ENCODE data around the gene ALDH1A2.
"Not testable (repeated sequence)": the region's sequence is repeated elsewhere in the genome, so short reads cannot be mapped to it uniquely, and the experiment has no call there.

Gene ALDH1A2

DNA sequence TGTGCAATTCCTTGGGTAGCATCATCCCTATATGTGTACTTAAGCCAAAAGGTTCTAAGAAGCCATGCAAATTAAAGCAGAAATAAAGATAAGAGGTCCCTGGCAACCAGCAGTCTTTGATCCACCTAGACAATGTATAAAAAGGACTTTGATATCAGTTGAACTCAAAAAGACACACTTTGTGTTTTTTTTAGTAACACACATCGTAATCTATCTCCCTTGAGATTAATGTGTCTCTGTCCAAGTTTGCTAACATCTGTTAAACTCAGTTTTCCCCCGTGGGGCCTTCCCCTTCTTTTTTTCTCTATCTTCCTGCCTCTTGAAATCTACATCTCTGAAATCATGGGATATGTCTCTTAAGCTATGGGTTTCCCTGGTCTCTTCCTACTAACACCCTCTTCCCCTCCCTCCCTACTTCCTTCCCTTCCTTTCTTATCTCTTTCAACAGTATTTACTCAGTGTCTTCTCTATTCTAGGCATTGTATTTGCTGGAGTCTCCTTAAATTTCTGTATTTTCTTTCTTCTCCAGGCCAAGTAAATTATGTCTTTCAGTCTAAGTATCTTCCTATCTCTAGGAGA, 27.7 kb downstream of the ALDH1A2 start:
- Histone ChIP-seq H3K9me3 (ENCODE audit: insufficient read depth, low read length) (no peaks in the 10 kb centered on the region), H3K9ac (ENCODE audit: insufficient read length, low read depth) (no peak overlapping the region), H3K36me3 (ENCODE audit: insufficient read depth, insufficient read length, low read length) (no peaks in the 10 kb centered on the region), H3K27me3 (ENCODE audit: insufficient read depth, insufficient read length) (no peaks in the 10 kb centered on the region), H3K4me1 (ENCODE audit: insufficient read depth, insufficient read length) (no peaks in the 10 kb centered on the region), H3K4me3 (ENCODE audit: insufficient read length, low read depth) (no peak overlapping the region)
- DNase-seq (ENCODE audit: low read depth, low spot score), result no peak
- TF ChIP-seq SUZ12 (IDR thresholded peaks at IDR 0.05; ENCODE audit: extremely low read depth, insufficient read depth, insufficient read length), result no peak

DNA sequence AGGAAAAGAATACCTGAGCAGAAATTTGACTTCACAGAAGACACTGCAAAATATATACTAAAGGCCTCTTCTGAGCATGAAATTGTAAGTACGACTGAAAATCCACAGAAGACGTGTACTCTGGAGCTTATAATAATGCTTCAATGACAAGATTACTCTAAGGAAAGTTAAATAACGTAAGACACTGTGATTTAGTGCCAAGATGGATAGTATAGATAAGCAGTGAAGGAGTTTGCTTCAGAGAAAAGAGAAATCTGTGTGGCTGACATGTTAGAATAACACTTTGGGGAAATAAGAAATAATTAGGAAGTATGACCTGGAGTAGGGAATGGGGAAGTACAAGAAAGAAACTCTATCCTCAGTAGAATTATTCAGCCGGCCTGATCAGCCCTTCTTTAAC, 28.9 kb downstream of the ALDH1A2 start:
- TF ChIP-seq SUZ12 (IDR thresholded peaks at IDR 0.05; ENCODE audit: extremely low read depth, insufficient read depth, insufficient read length), result no peak
- TF ChIP-seq ZNF274 (IDR thresholded peaks at IDR 0.05; ENCODE audit: low read depth, low read length), result no peak
- TF ChIP-seq YY1 (IDR thresholded peaks at IDR 0.05; ENCODE audit: insufficient read depth, insufficient read length), result no peak
- no peak overlapping the region for H3K9ac ChIP-seq (ENCODE audit: insufficient read length, low read depth)
- H3K4me3 ChIP-seq (ENCODE audit: insufficient read length, low read depth), result no peak overlapping the region
- no peaks in the 10 kb centered on the region for H3K4me1 ChIP-seq (ENCODE audit: insufficient read depth, insufficient read length)
- no peaks in the 10 kb centered on the region for H3K27me3 ChIP-seq (ENCODE audit: insufficient read depth, insufficient read length)
- H3K9me3 ChIP-seq (ENCODE audit: insufficient read depth, low read length), result no peaks in the 10 kb centered on the region
- no peak for DNase-seq (ENCODE audit: low read depth, low spot score)
- H3K36me3 ChIP-seq (ENCODE audit: insufficient read depth, insufficient read length, low read length), result no peaks in the 10 kb centered on the region

DNA sequence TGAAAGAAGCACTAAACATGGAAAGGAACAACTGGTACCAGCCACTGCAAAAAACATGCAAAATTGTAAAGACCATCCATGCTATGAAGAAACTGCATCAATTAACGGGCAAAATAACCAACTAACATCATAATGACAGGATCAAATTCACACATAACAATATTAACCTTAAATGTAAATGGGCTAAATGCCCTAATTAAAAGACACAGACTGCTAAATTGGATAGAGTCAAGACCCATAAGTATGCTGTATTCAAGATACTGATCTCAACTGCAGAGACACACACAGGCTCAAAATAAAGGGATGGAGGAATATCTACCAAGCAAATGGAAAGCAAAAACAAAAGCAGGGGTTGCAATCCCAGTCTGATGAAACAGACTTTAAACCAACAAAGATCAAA, 37.1 kb downstream of the ALDH1A2 start:
- peaks cover 28% of the 10 kb centered on the region for H3K9me3 ChIP-seq (ENCODE audit: insufficient read depth, low read length)
- DNase-seq (ENCODE audit: low read depth, low spot score), result not testable (repeated sequence)

DNA sequence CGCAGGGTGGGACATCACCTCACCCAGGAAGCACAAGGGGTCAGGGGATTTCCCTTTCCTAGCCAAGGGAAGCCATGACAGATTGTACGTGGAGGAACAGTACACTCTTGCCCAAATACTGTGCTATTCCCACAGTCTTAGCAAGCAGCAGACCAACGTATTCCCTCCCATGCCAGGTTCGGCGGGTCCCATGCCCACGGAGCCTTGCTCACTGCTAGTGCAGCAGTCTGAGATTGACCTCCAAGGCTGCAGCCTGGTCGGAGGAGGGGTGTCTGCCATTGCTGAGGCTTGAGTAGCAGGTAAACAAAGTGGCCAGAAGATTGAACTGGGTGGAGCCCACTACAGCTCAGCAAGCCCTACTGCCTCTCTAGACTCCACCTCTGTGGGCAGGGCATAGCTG, 39.0 kb downstream of the ALDH1A2 start:
- DNase-seq (ENCODE audit: low read depth, low spot score), result no peak
- H3K36me3 ChIP-seq (ENCODE audit: insufficient read depth, insufficient read length, low read length), result no peaks in the 10 kb centered on the region

More for the DNA sequence above, 37.1 kb downstream of the ALDH1A2 start:
- not testable (repeated sequence) for H3K4me3 ChIP-seq (ENCODE audit: insufficient read length, low read depth); H3K27me3 ChIP-seq (ENCODE audit: insufficient read depth, insufficient read length); H3K4me1 ChIP-seq (ENCODE audit: insufficient read depth, insufficient read length); H3K36me3 ChIP-seq (ENCODE audit: insufficient read depth, insufficient read length, low read length); H3K9ac ChIP-seq (ENCODE audit: insufficient read length, low read depth)

DNA sequence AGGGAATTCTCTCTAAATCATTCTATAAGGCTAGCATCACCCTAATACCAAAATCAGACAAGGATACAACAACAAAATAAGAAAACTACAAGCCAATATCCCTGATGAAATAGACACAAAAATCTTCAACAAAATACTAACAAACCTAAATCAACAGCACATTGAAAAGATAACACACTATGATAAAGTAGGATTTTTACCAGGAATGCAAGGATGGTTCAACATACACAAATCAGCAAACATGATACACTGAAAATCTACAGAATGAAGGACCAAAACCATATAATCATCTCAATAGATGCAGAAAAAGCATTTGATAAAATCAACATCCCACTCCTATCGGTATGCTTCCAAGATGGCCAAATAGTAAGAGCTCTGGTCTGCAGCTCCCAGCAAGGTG, 39.5 kb downstream of the ALDH1A2 start:
- no peak overlapping the region for H3K4me3 ChIP-seq (ENCODE audit: insufficient read length, low read depth)
- DNase-seq (ENCODE audit: low read depth, low spot score), result no peak
- no peaks in the 10 kb centered on the region for H3K4me1 ChIP-seq (ENCODE audit: insufficient read depth, insufficient read length)
- H3K9me3 ChIP-seq (ENCODE audit: insufficient read depth, low read length), result peaks cover 32% of the 10 kb centered on the region
- no peaks in the 10 kb centered on the region for H3K36me3 ChIP-seq (ENCODE audit: insufficient read depth, insufficient read length, low read length)
- TF ChIP-seq ZNF274 (IDR thresholded peaks at IDR 0.05; ENCODE audit: low read depth, low read length), result no peak
- no peak for TF ChIP-seq YY1 (IDR thresholded peaks at IDR 0.05; ENCODE audit: insufficient read depth, insufficient read length)
- TF ChIP-seq SUZ12 (IDR thresholded peaks at IDR 0.05; ENCODE audit: extremely low read depth, insufficient read depth, insufficient read length), result no peak
- H3K27me3 ChIP-seq (ENCODE audit: insufficient read depth, insufficient read length), result no peaks in the 10 kb centered on the region
- no peak overlapping the region for H3K9ac ChIP-seq (ENCODE audit: insufficient read length, low read depth)

More for the DNA sequence above, 39.0 kb downstream of the ALDH1A2 start:
- no peaks in the 10 kb centered on the region for H3K27me3 ChIP-seq (ENCODE audit: insufficient read depth, insufficient read length)
- H3K4me3 ChIP-seq (ENCODE audit: insufficient read length, low read depth), result no peak overlapping the region
- no peak overlapping the region for H3K9ac ChIP-seq (ENCODE audit: insufficient read length, low read depth)
- H3K9me3 ChIP-seq (ENCODE audit: insufficient read depth, low read length), result peaks cover 32% of the 10 kb centered on the region
- H3K4me1 ChIP-seq (ENCODE audit: insufficient read depth, insufficient read length), result no peaks in the 10 kb centered on the region
- TF ChIP-seq ZNF274 (IDR thresholded peaks at IDR 0.05; ENCODE audit: low read depth, low read length), result no peak
- TF ChIP-seq SUZ12 (IDR thresholded peaks at IDR 0.05; ENCODE audit: extremely low read depth, insufficient read depth, insufficient read length), result no peak
- TF ChIP-seq YY1 (IDR thresholded peaks at IDR 0.05; ENCODE audit: insufficient read depth, insufficient read length), result no peak

DNA sequence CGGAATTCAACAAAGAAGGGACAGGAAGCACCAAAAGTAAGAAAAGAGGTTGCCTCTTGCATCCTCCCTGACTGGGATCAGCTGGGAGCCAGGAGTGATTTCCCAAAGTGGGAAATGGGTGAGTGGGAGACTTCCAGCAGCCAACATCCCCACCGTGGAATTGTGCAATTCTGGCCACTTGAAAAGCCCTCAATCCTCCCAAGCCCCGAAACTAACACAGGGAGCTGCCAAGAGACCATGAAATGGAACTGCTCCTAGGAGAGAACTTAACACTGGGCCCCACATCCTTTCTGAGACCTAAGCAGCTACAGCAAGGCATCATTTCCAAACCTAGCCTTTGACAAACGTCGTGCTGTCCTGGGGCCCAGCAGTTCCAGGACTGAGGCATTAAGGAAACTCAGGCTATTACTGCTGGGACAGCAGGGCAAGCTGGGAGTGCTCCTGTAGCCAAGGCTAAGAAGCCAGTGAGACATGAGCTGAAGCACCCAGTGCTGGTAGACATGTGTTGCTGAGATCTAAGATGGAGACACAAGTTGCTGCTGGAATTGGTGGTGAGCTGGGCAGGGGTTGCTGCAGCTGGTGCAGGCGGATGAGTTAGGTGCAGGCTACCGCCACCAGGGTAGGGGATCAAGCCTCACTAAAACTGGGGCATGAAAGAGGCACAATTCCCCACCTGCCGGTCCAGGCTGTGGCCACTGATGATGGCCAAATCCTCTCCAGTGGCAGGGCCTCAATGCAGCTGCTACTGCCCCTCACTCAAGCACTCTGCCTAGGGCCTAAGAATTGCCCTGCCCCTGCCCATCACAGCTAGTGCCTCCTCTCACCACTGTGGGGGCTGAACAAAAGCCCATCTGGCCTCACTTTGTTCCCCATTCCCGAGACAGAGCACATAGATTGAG, 43.9 kb downstream of the ALDH1A2 start:
- Histone ChIP-seq H3K4me1 (ENCODE audit: insufficient read depth, insufficient read length) (no peaks in the 10 kb centered on the region), H3K9me3 (ENCODE audit: insufficient read depth, low read length) (peaks cover 27% of the 10 kb centered on the region), H3K27me3 (ENCODE audit: insufficient read depth, insufficient read length) (no peaks in the 10 kb centered on the region), H3K9ac (ENCODE audit: insufficient read length, low read depth) (no peak overlapping the region), H3K4me3 (ENCODE audit: insufficient read length, low read depth) (no peak overlapping the region), H3K36me3 (ENCODE audit: insufficient read depth, insufficient read length, low read length) (no peaks in the 10 kb centered on the region)
- no peak for TF ChIP-seq SUZ12 (IDR thresholded peaks at IDR 0.05; ENCODE audit: extremely low read depth, insufficient read depth, insufficient read length)
- TF ChIP-seq YY1 (IDR thresholded peaks at IDR 0.05; ENCODE audit: insufficient read depth, insufficient read length), result no peak
- no peak for TF ChIP-seq ZNF274 (IDR thresholded peaks at IDR 0.05; ENCODE audit: low read depth, low read length)
- DNase-seq (ENCODE audit: low read depth, low spot score), result no peak

DNA sequence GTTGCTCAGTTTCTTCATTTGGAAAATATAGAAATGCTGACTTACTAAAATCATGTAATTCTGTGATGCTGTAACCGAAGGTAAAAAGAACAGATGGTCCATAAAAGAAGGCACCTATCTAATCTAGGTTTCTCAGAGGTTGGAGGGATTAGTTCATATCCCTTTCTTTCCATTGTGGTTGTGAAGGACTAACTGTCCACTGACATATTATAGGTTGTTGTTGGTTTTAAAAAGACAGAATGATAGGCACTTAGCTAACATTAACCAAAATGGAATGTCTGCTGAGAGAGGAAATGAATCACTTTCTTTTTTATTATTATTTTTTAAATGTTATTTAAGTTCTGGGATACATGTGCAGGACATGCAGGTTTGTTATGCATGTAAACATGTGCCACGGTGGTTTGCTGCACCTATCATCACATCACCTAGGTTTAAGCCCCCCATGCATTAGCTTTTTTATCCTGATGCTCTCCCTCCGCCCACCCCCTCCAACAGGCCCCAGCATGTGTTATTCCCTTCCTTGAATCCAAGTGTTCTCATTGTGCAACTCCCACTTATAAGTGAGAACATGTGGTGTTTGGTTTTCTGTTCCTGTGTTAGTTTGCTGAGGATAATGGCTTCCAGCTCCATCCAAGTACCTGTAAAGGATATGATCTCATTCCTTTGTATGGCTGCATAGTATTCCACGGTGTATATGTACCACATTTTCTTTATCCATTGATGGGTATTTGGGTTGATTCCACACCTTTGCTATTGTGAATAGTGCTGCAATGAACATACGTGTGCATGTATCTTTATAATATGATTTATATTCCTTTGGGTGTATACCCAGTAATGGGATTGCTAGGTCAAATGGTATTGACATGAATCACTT, 45.8 kb downstream of the ALDH1A2 start:
- H3K9ac ChIP-seq (ENCODE audit: insufficient read length, low read depth), result no peak overlapping the region
- TF ChIP-seq SUZ12 (IDR thresholded peaks at IDR 0.05; ENCODE audit: extremely low read depth, insufficient read depth, insufficient read length) (no peak), ZNF274 (IDR thresholded peaks at IDR 0.05; ENCODE audit: low read depth, low read length) (no peak), YY1 (IDR thresholded peaks at IDR 0.05; ENCODE audit: insufficient read depth, insufficient read length) (no peak)
- peaks cover 13% of the 10 kb centered on the region; the same call in 1 of the 2 replicates for H3K9me3 ChIP-seq (ENCODE audit: insufficient read depth, low read length)
- H3K4me1 ChIP-seq (ENCODE audit: insufficient read depth, insufficient read length), result no peaks in the 10 kb centered on the region
- DNase-seq (ENCODE audit: low read depth, low spot score), result no peak
- no peaks in the 10 kb centered on the region for H3K36me3 ChIP-seq (ENCODE audit: insufficient read depth, insufficient read length, low read length)
- H3K4me3 ChIP-seq (ENCODE audit: insufficient read length, low read depth), result no peak overlapping the region
- H3K27me3 ChIP-seq (ENCODE audit: insufficient read depth, insufficient read length), result no peaks in the 10 kb centered on the region
